Fibroblast of peridontal ligament (primary cell): ENCODE data around the gene NLN.

Experiments
- DNase-seq: peaks from one replicate; pipeline ENCODE4 v3.0.0-alpha.2; 2010; ENCODE audit errors: extremely low read depth

Gene NLN

GRCh38 chr5:65808818-65809217, 86.8 kb downstream of the NLN start:
- peak; percentile 73 for DNase-seq

- peak; percentile 71 for DNase-seq
These were observed 88.0 kb downstream of the NLN start for GRCh38 chr5:65809817-65810531.

- DNase-seq = no peak
These were observed 89.0 kb downstream of the NLN start for GRCh38 chr5:65811004-65811403.

- no peak for DNase-seq
These were observed 89.9 kb downstream of the NLN start for GRCh38 chr5:65811885-65812284.

GRCh38 chr5:65812648-65813047, 90.6 kb downstream of the NLN start:
- DNase-seq = no peak

GRCh38 chr5:65813174-65813573, 91.2 kb downstream of the NLN start:
- no peak for DNase-seq

GRCh38 chr5:65815161-65815560, 93.2 kb downstream of the NLN start:
- no peak for DNase-seq

- DNase-seq = peak; percentile 24
These were observed 94.7 kb downstream of the NLN start for GRCh38 chr5:65816729-65817128.

GRCh38 chr5:65817931-65818330, 95.9 kb downstream of the NLN start:
- no peak for DNase-seq

- no peak for DNase-seq
These were observed 96.6 kb downstream of the NLN start for GRCh38 chr5:65818592-65818991.

- DNase-seq = no peak
These were observed 97.4 kb downstream of the NLN start for GRCh38 chr5:65819215-65819904.

GRCh38 chr5:65819905-65820240, 97.9 kb downstream of the NLN start:
- no peak for DNase-seq

GRCh38 chr5:65820373-65820772, 98.4 kb downstream of the NLN start:
- DNase-seq = no peak

GRCh38 chr5:65821966-65822365, 100.0 kb downstream of the NLN start:
- DNase-seq = no peak

GRCh38 chr5:65822710-65823109, 100.7 kb downstream of the NLN start:
- no peak for DNase-seq

GRCh38 chr5:65823204-65823603, 101.2 kb downstream of the NLN start:
- no peak for DNase-seq

- DNase-seq = no peak
These were observed 101.9 kb downstream of the NLN start for GRCh38 chr5:65823845-65824445.

GRCh38 chr5:65825408-65826328, 103.7 kb downstream of the NLN start:
- DNase-seq = no peak

- DNase-seq = peak; percentile 93
These were observed 106.3 kb downstream of the NLN start for GRCh38 chr5:65828022-65828896.

- no peak for DNase-seq
These were observed 108.9 kb downstream of the NLN start for GRCh38 chr5:65830856-65831255.

- no peak for DNase-seq
These were observed 109.3 kb downstream of the NLN start for GRCh38 chr5:65831276-65831675.
